NCI-H2196 treated with DMSO at 0.1 percent for 48 hours (cell line): ENCODE data around the gene BTBD7.

ENCODE experiments used
- DNase-seq: peaks from one replicate; lab custom pipeline; 2025; ENCODE audit not compliant: unreplicated experiment; lab: John Stamatoyannopoulos, UW

The BTBD7 gene

GRCh38 chr14:93200553-93200952 is 132.3 kb downstream of the BTBD7 start:
- DNase-seq = no peak

GRCh38 chr14:93199031-93199430 is 133.8 kb downstream of the BTBD7 start:
- no peak for DNase-seq

GRCh38 chr14:93195316-93195999 is 137.4 kb downstream of the BTBD7 start:
- DNase-seq = no peak
